ENCODE measurements around the gene KIAA1958.
"Not testable (repeated sequence)": the region's sequence is repeated elsewhere in the genome, so short reads cannot be mapped to it uniquely, and the experiment has no call there.

The KIAA1958 gene

GRCh38 chr9:112664531-112664930 lies 177.9 kb downstream of the KIAA1958 start:
- H3K4me3 ChIP-seq (replicated peaks in 1 of 2; ENCODE audit: low read depth in 2 of 2, low read length in 2 of 2): no peak overlapping the region
- TF ChIP-seq CTCF (IDR thresholded peaks at IDR 0.05; ENCODE audit: low read depth, low read length): no peak
- peak in 1 of 2 donors; percentile 3 for DNase-seq (ENCODE audit: low read depth in 2 of 2)

DNA sequence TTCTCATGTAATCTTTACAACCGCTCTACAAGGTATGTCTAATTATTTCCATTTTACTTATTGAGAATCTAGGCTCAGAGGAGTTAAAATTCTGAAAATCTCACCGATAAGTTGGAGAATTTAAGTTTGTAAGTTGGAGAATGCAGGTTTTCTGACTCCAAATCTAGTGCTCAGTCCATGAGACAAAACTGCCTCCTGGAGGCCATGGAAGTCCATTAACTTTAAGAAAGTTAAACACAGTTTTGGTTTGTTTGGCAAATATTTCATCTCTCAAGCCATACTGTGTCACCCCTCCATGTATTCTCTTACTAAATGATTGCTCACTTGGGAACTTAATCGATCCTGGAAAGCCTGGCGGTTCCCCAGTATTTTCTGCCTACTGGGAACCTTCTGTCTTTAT lies 178.7 kb downstream of the KIAA1958 start:
- no peak overlapping the region for H3K4me3 ChIP-seq (replicated peaks in 1 of 2; ENCODE audit: low read depth in 2 of 2, low read length in 2 of 2)
- peak; percentile 20 to 48 for DNase-seq (ENCODE audit: low read depth in 2 of 2)
- peak; percentile 22 for TF ChIP-seq CTCF (IDR thresholded peaks at IDR 0.05; ENCODE audit: low read depth, low read length)

GRCh38 chr9:112669326-112669725 lies 182.7 kb downstream of the KIAA1958 start:
- no peak for TF ChIP-seq CTCF (IDR thresholded peaks at IDR 0.05; ENCODE audit: low read depth, low read length)
- no peak for DNase-seq (ENCODE audit: low read depth in 2 of 2)
- no peak overlapping the region for H3K4me3 ChIP-seq (replicated peaks in 1 of 2; ENCODE audit: low read depth in 2 of 2, low read length in 2 of 2)

DNA sequence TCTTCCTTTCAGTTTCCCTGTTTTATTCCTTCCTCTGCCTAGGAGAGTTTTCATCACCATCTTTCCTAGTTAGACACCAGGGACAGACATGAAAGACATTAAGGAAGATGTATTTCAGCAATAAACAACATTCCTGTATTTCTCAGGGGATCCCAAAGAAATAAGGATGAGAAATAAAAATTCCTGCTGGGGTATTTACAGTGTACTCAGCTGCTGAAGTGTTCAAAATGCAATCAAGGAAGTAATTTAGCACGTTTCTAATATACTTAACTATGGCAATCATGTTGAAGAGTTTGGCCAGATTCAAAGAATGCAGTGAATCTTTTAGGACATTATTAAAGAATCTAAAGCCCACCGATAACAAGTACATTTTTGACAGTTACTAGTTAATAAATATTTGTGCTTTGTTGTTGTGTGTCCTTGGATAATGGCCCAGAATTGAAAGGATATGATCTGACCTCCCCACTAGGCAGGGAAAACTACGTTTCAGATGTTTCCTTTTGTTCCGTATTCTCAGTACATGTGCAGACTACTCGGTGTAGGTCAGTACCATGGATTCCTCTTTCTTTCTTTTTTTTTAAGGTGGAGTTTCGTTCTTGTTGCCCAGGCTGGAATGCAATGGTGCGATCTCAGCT lies 184.5 kb downstream of the KIAA1958 start:
- no peak overlapping the region for H3K4me3 ChIP-seq (replicated peaks in 1 of 2; ENCODE audit: low read depth in 2 of 2, low read length in 2 of 2)
- no peak for TF ChIP-seq CTCF (IDR thresholded peaks at IDR 0.05; ENCODE audit: low read depth, low read length)
- DNase-seq (ENCODE audit: low read depth in 2 of 2): no peak

DNA sequence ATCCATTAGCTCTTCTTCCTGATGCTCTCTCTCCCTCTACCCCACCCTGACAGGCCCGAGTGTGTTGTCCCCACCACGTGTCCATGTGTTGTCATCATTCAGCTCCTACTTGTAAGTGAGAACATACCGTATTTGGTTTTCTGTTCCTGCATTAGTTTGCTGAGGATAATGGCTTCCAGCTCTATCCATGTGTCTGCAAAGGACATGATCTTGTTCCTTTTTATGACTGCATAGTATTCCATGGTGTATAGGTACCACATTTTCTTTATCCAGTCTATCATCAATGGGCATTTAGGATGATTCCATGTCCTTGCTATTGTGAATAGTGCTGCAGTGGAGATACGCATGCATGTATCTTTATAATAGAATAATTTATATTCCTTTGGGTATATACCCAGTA lies 186.6 kb downstream of the KIAA1958 start:
- DNase-seq (ENCODE audit: low read depth in 2 of 2); H3K4me3 ChIP-seq (replicated peaks in 1 of 2; ENCODE audit: low read depth in 2 of 2, low read length in 2 of 2): not testable (repeated sequence)

DNA sequence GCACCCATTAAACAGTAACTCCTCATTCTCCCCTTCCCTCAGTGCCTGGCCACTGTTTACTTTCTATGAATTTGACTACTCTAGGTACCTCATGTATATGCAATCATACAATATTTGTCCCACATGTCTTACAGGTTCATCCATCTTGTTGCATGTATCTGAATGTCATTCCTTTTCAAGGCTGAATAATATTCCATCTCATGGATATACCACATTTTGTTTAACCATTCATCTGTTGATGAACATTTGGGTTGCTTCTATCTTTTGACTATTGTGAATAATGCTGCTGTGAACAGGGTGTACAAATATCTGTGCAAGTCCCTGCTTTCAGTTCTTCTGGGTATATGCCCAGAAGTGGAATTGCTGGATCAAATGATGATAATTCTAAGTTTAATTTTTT lies 190.4 kb downstream of the KIAA1958 start:
- TF ChIP-seq CTCF (IDR thresholded peaks at IDR 0.05; ENCODE audit: low read depth, low read length): no peak
- no peak overlapping the region for H3K4me3 ChIP-seq (replicated peaks in 1 of 2; ENCODE audit: low read depth in 2 of 2, low read length in 2 of 2)
- DNase-seq (ENCODE audit: low read depth in 2 of 2): no peak

- no peak for TF ChIP-seq CTCF (IDR thresholded peaks at IDR 0.05; ENCODE audit: low read depth, low read length)
- H3K4me3 ChIP-seq (replicated peaks in 1 of 2; ENCODE audit: low read depth in 2 of 2, low read length in 2 of 2): no peak overlapping the region
- no peak for DNase-seq (ENCODE audit: low read depth in 2 of 2)
These were observed 194.2 kb downstream of the KIAA1958 start for GRCh38 chr9:112680731-112681402.
